Prostate gland (tissue), 2 donors: ENCODE results near the gene GUCY1A2.

Source experiments
- CTCF ChIP-seq, 4 experiments: fragments of 200-600 bp in 2 of 4; fragments of 450-650 bp in 2 of 4; sonication (generic) in 2 of 4; IDR thresholded peaks; 1 replicate in 3 of 4; 2 replicates in 1 of 4; pipeline ENCODE4 v1.5.1; 2016 to 2019; ENCODE audit warnings: antibody characterized with exemption in 4 of 4, mild to moderate bottlenecking in 2 of 4, moderate library complexity in 2 of 4
- POLR2A ChIP-seq: fragments of 450-650 bp; IDR thresholded peaks from one replicate; pipeline ENCODE4 v1.6.1; 2016; ENCODE audit warnings: antibody characterized with exemption, mild to moderate bottlenecking

DNA sequence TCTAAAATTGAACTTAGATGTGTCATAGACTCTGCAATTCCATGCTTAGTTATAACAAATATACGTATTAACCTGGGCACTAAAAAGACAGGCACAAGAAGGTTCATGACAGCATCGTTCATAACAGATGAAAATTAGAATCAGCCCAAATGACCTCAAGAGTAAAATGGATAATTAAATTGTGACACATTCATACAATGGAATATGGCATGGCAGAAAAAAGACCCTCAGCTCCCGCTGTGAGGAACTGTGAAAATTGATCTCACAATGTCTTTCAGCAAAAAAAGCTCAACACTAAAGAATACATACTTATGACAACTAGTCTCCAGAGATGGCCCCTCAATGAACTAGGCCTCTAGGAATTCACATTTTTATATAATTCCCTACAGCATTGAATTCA is 386.0 kb downstream of the GUCY1A2 start:
- TF ChIP-seq CTCF (IDR thresholded peaks at IDR 0.05) (no peak), POLR2A (no peak)
